Renal cortex interstitium (tissue), 11 donors: ENCODE results near the gene UBAP2. TPM values are rescaled to one million over a fixed set of nuclear protein-coding genes. Genes with fewer than 3 reads are reported as not detected.
"Not testable (repeated sequence)": the region's sequence is repeated elsewhere in the genome, so short reads cannot be mapped to it uniquely, and the experiment has no call there.

Experiments used
- DNase-seq, 11 donors: peaks; one replicate each; pipeline ENCODE4 v3.0.0-alpha.2; 2013; ENCODE audit warnings: low read depth in 9 of 11, low spot score in 4 of 11; ENCODE audit errors: extremely low read depth in 1 of 11
- polyA plus RNA-seq, 3 donors: library from polyadenylated mRNA; unstranded; fragments of 120-200 nt; gene quantifications; one replicate each; pipeline ENCODE4 v1.2.1, GENCODE V29; 2013; ENCODE audit not compliant: insufficient read length in 3 of 3

UBAP2 gene
- polyA plus RNA-seq, 3 donors: 37.1 to 43.5 (median 41.2) TPM

DNA sequence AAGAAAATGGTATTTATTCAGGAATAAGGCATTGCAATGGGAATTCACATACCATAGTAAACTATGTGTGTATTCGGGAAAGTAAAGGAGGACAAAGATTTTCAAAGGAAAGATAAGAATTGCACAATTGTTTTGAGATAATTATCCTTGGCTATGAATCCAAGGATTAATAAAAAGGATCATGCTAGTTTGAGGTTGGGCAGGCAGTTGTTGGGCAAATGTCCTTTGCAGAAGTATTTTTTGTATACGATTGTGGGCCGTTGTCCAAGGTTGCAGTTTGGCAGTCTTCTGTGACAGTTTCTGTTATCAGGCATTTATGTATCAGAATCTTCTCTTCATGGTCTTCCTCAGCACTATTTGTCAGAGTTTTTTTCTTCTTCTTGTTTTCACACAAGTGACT is 10.6 kb upstream of the UBAP2 start:
- DNase-seq: no peak

DNA sequence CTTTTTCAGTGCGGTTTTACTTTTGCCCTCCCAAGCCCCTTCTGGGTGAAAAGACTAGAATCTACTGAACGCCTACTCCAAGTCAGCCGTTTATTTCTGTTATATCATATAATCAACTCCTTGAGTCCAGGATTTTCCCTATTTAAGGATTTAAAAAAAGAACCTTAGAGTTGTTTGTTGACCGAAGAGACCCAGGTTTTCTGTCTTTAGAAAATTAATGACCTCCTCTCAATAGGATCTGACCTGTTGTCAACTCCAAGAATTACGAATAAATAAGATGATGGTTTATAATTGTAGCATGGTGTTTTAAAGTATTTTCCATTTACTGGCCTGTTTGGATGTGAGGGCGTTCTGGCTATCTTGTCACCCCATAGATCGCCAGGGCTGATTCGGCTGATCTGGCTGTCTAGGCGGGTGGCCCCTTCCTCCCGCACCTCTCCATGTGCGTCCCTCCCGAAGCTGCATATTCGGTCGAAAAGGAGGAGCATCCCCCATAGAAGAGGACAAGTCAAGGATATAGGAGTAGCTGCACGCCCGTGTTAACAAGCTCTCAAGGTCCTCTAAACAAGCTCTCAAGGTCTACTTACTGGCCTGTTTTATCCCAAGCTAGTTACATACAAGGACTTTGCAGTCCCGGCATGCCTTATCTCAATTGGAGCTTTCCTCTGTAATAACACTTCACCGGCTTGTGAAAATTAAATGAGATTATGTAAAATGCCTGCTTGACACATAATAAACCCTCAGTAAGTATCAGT is 1.1 kb upstream of the UBAP2 start:
- no peak for DNase-seq

GRCh38 chr9:34047864-34048726 is 592 bp downstream of the UBAP2 start:
- DNase-seq: peak in 3 of 11 donors; percentile 14 to 25 (median 22)

- no peak for DNase-seq
These were observed 1.8 kb downstream of the UBAP2 start for GRCh38 chr9:34046784-34047379.

GRCh38 chr9:34045903-34046302 is 2.8 kb downstream of the UBAP2 start:
- no peak for DNase-seq

DNA sequence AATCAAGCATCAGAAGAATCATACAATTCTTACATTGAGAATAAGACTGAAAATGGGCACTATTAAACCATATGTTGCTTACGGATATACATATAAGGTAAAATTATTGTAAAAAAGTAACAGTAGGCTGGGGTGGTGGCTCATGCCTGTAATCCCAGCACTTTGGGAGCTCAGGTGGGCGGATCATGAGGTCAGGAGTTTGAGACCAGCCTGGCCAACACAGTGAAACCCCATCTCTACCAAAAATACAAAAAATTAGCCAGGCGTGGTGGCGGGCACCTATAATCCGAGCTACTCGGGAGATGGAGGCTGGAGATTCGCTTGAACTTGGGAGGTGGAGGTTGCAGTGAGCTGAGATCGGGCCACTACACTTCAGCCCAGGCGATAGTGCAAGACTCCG is 6.6 kb downstream of the UBAP2 start:
- DNase-seq: not testable (repeated sequence)

- DNase-seq: not testable (repeated sequence)
These were observed 9.8 kb downstream of the UBAP2 start for GRCh38 chr9:34038851-34039250.

GRCh38 chr9:34037626-34038025 is 11.1 kb downstream of the UBAP2 start:
- DNase-seq: no peak

GRCh38 chr9:34036625-34037024 is 12.1 kb downstream of the UBAP2 start:
- DNase-seq: no peak

- DNase-seq: no peak
These were observed 13.0 kb downstream of the UBAP2 start for GRCh38 chr9:34035656-34036055.

GRCh38 chr9:34034698-34035065 is 14.0 kb downstream of the UBAP2 start:
- no peak for DNase-seq

DNA sequence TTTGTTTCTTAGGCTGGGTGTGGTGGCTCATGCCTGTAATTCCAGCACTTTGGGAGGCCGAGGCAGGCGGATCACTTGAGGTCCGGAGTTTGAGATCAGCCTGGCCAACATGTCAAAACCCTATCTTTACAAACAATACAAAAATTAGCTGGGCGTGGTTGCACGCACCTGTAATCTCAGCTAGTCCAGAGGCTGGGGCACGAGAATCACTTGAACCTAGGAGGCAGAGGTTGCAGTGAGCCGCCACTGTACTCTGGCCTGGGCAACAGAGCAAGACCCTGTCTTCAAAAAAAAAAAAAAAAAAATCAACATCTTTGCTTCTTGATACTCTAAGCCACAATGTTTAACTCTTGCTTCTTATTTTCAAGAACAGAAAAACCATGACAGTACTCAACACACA is 16.1 kb downstream of the UBAP2 start:
- DNase-seq: no peak

DNA sequence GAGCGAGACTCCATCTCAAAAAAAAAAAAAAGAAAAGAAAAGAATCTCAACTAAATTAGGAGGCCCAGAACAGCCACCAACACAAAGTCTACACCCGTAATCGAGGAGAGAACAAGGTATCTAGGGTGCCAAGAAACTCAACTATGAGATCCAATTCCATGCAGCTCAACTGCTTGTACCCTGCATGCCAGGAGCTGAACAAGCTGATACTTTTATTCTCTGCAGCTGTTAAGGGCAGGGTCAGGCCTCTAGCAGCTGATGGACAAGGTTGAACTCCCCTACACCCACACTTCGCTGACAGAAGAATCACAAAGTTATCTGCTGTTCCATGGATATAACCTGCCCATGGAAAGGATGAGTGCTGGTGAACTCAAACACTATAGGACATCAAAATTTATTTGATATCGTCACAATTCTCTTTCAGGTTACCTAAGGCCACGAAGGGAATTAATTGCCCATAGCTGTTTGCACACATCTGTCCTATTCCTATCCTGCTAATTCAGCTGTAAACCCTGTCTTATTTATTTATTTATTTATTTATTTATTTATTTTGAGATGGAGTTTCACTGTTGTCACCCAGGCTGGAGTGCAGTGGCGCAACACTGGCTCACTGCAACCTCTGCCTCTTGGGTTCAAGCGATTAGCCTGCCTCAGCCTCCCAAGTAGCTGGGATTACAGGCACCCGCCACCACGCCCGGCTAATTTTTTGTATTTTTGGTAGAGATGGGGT is 20.7 kb downstream of the UBAP2 start:
- no peak for DNase-seq

- no peak for DNase-seq
These were observed 22.9 kb downstream of the UBAP2 start for GRCh38 chr9:34025811-34026210.

- no peak for DNase-seq
These were observed 23.6 kb downstream of the UBAP2 start for GRCh38 chr9:34025062-34025461.

DNA sequence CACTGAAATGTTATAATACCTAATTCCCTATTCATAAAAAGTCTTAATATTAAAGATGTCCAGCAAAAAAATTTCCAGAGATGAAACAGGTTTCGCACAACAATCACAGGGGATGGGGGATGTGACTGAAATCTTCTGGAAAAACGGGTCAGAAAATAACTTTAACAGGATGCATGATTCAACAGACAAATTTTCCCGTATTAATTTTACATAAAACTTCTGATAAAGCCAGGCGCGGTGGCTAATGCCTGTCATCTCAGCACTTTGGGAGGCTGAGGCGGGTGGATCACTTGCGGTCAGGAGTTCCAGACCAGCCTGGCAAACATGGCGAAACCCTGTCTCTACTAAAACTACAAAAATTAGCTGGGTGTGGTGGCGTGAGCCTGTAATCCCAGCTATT is 24.2 kb downstream of the UBAP2 start:
- DNase-seq: not testable (repeated sequence)

GRCh38 chr9:34016149-34016548 is 32.5 kb downstream of the UBAP2 start:
- DNase-seq: no peak

- no peak for DNase-seq
These were observed 37.7 kb downstream of the UBAP2 start for GRCh38 chr9:34010979-34011378.

GRCh38 chr9:34001951-34002350 is 46.7 kb downstream of the UBAP2 start:
- DNase-seq: no peak
